Measurements from ENCODE around the gene PLEKHA4. TPM values are rescaled to one million over a fixed set of nuclear protein-coding genes. Genes with fewer than 3 reads are reported as not detected.
"Not testable (repeated sequence)": the region's sequence is repeated elsewhere in the genome, so short reads cannot be mapped to it uniquely, and the experiment has no call there.

The PLEKHA4 gene
- polyA plus RNA-seq, 1 donor (not counting 4 experiments of a cell fraction or from before 2014, with no cell fraction given), result 1.8 TPM

GRCh38 chr19:48872884-48873475, 4.6 kb upstream of the PLEKHA4 start:
- Histone ChIP-seq H3K27ac (ENCODE audit: control insufficient read depth, insufficient read depth, low read length) (peak overlapping the region; percentile 100), H3K36me3 (ENCODE audit: control insufficient read depth in 2 of 2, extremely low read depth in 1 of 2, insufficient read depth in 2 of 2, low read length in 2 of 2) (peaks cover 22 to 30% of the 10 kb centered on the region in 2 experiments), H3K4me2 (ENCODE audit: control insufficient read depth, extremely low read depth, insufficient read depth, low read depth, low read length) (peak overlapping the region; percentile 91), H4K20me1 (ENCODE audit: control insufficient read depth, extremely low read depth, insufficient read depth, low read length) (peaks cover 15% of the 10 kb centered on the region), H3K4me1 (ENCODE audit: control insufficient read depth, extremely low read depth, insufficient read depth, low read length) (peaks cover 12% of the 10 kb centered on the region), H3K9me3 (ENCODE audit: control insufficient read depth, low read depth, low read length) (no peaks in the 10 kb centered on the region), H3K9ac (ENCODE audit: control insufficient read depth, extremely low read depth, insufficient read depth, low read length) (peak overlapping the region; percentile 100), H3K79me2 (ENCODE audit: control insufficient read depth, insufficient read depth, low read length) (peaks cover 32% of the 10 kb centered on the region), H3K9me1 (ENCODE audit: control insufficient read depth, extremely low read depth, insufficient read depth, low read length) (peaks cover 2% of the 10 kb centered on the region), H2AFZ (ENCODE audit: control insufficient read depth, low read length) (no peak overlapping the region), H3K27me3 (ENCODE audit: control insufficient read depth, extremely low read depth, insufficient read depth, low read length) (no peaks in the 10 kb centered on the region), H3K4me3 (ENCODE audit: control insufficient read depth in 2 of 3, extremely low read depth in 1 of 3, insufficient read depth in 2 of 3, low read depth in 1 of 3, low read length in 3 of 3) (peak overlapping the region; percentile 99 to 100 (median 100))
- dilution Hi-C loops (cut with MboI; ENCODE audit: extremely low pct_ligation_motif_present, low sequenced_read_pairs), result no loop called here
- no peak for TF ChIP-seq CTCF (optimal IDR thresholded peaks at IDR 0.05 in 1 of 3, IDR thresholded peaks at IDR 0.05 in 1 of 3, conservative IDR thresholded peaks at IDR 0.05 in 1 of 3; ENCODE audit: extremely low read depth in 1 of 3, insufficient read depth in 2 of 3, low read length in 3 of 3)
- DNase-seq (ENCODE audit: low read depth, low spot score), result peak; percentile 77
- no peak for FAIRE-seq

DNA sequence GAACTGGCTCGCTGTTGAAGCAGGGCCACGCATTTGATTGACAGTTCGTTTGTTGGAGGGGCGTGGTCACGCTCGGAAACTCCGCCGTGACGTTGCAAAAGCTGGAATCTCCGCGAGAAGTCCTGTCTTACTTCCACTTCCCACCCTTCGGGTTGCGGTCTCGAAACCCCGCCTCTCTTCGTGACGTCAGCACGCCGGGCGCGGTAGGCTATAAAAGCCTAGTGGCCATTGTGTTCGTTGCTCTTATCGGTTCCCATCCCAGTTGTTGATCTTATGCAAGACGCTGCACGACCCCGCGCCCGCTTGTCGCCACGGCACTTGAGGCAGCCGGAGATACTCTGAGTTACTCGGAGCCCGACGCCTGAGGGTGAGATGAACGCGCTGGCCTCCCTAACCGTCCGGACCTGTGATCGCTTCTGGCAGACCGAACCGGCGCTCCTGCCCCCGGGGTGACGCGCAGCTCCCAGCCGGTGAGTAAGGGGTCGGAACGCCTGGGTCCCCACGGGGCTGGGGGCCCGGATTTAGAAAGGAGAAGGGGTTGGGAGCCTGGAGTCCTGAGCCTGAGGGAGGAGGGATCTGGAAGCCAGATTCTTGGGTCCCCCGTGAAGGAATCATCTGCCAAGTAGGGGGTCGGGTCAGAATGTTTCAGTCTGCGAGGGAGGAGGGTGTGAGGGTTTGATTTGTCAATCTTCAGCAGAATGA, 3.9 kb upstream of the PLEKHA4 start, which contains the start of gene PPP1R15A:
Gene PPP1R15A (plus strand): TSS at position 240 of the 702 bp plus-strand sequence. CDS start 813 bp downstream, outside the sequence.
- DNase-seq (ENCODE audit: low read depth, low spot score), result peak; percentile 97
- dilution Hi-C loops (cut with MboI; ENCODE audit: extremely low pct_ligation_motif_present, low sequenced_read_pairs), result no loop called here
- H4K20me1 ChIP-seq (ENCODE audit: control insufficient read depth, extremely low read depth, insufficient read depth, low read length), result peaks cover 15% of the 10 kb centered on the region

GRCh38 chr19:48871471-48872181, 3.2 kb upstream of the PLEKHA4 start:
- H3K36me3 ChIP-seq (ENCODE audit: control insufficient read depth in 2 of 2, extremely low read depth in 1 of 2, insufficient read depth in 2 of 2, low read length in 2 of 2), result peaks cover 22 to 30% of the 10 kb centered on the region in 2 experiments
- H4K20me1 ChIP-seq (ENCODE audit: control insufficient read depth, extremely low read depth, insufficient read depth, low read length), result peaks cover 15% of the 10 kb centered on the region
- peak overlapping the region; percentile 58 for H3K4me2 ChIP-seq (ENCODE audit: control insufficient read depth, extremely low read depth, insufficient read depth, low read depth, low read length)
- dilution Hi-C loops (cut with MboI; ENCODE audit: extremely low pct_ligation_motif_present, low sequenced_read_pairs); H3K9me1 ChIP-seq (ENCODE audit: control insufficient read depth, extremely low read depth, insufficient read depth, low read length); H3K27me3 ChIP-seq (ENCODE audit: control insufficient read depth, extremely low read depth, insufficient read depth, low read length); H3K9me3 ChIP-seq (ENCODE audit: control insufficient read depth, low read depth, low read length); DNase-seq (ENCODE audit: low read depth, low spot score); FAIRE-seq: not testable (repeated sequence)
- H3K4me3 ChIP-seq (ENCODE audit: control insufficient read depth in 2 of 3, extremely low read depth in 1 of 3, insufficient read depth in 2 of 3, low read depth in 1 of 3, low read length in 3 of 3), result peak overlapping the region in 1 of 3 experiments; percentile 4
- H3K9ac ChIP-seq (ENCODE audit: control insufficient read depth, extremely low read depth, insufficient read depth, low read length), result peak overlapping the region; percentile 100
- H3K27ac ChIP-seq (ENCODE audit: control insufficient read depth, insufficient read depth, low read length), result peak overlapping the region; percentile 100
- H3K4me1 ChIP-seq (ENCODE audit: control insufficient read depth, extremely low read depth, insufficient read depth, low read length), result peaks cover 19% of the 10 kb centered on the region
- H2AFZ ChIP-seq (ENCODE audit: control insufficient read depth, low read length), result peak overlapping the region; percentile 74
- peaks cover 32% of the 10 kb centered on the region for H3K79me2 ChIP-seq (ENCODE audit: control insufficient read depth, insufficient read depth, low read length)

More for the DNA sequence above, 3.9 kb upstream of the PLEKHA4 start, which contains the start of gene PPP1R15A:
- FAIRE-seq, result peak; percentile 80
- Histone ChIP-seq H3K4me3 (ENCODE audit: control insufficient read depth in 2 of 3, extremely low read depth in 1 of 3, insufficient read depth in 2 of 3, low read depth in 1 of 3, low read length in 3 of 3) (peak within 1 kb of the TSS; percentile 99 to 100 (median 100)), H3K27ac (ENCODE audit: control insufficient read depth, insufficient read depth, low read length) (peak within 1 kb of the TSS; percentile 100), H3K9me3 (ENCODE audit: control insufficient read depth, low read depth, low read length) (no peaks in the 10 kb centered on the region), H3K9me1 (ENCODE audit: control insufficient read depth, extremely low read depth, insufficient read depth, low read length) (peaks cover 2% of the 10 kb centered on the region), H2AFZ (ENCODE audit: control insufficient read depth, low read length) (peak within 1 kb of the TSS; percentile 74), H3K79me2 (ENCODE audit: control insufficient read depth, insufficient read depth, low read length) (peaks cover 32% of the 10 kb centered on the region), H3K4me2 (ENCODE audit: control insufficient read depth, extremely low read depth, insufficient read depth, low read depth, low read length) (peak within 1 kb of the TSS; percentile 91), H3K9ac (ENCODE audit: control insufficient read depth, extremely low read depth, insufficient read depth, low read length) (peak within 1 kb of the TSS; percentile 100), H3K27me3 (ENCODE audit: control insufficient read depth, extremely low read depth, insufficient read depth, low read length) (no peaks in the 10 kb centered on the region), H3K36me3 (ENCODE audit: control insufficient read depth in 2 of 2, extremely low read depth in 1 of 2, insufficient read depth in 2 of 2, low read length in 2 of 2) (peaks cover 22 to 30% of the 10 kb centered on the region in 2 experiments), H3K4me1 (ENCODE audit: control insufficient read depth, extremely low read depth, insufficient read depth, low read length) (peaks cover 19% of the 10 kb centered on the region)
- no peak for TF ChIP-seq CTCF (optimal IDR thresholded peaks at IDR 0.05 in 1 of 3, IDR thresholded peaks at IDR 0.05 in 1 of 3, conservative IDR thresholded peaks at IDR 0.05 in 1 of 3; ENCODE audit: extremely low read depth in 1 of 3, insufficient read depth in 2 of 3, low read length in 3 of 3)
- no peak for TF ChIP-seq EZH2 (IDR thresholded peaks at IDR 0.05; ENCODE audit: low read length)
